T-helper 2 cell (primary cell): ENCODE results near the gene SIGLEC8.

Experiments used
- DNase-seq, 5 experiments: peaks; one replicate each; pipeline versions ENCODE4 v3.0.0 to v3.0.0-alpha.2; 2012 to 2022
- total RNA-seq, 2 donors: gene quantifications; one replicate each; lab custom pipeline; 2026; lab: John Stamatoyannopoulos, UW

The SIGLEC8 gene
- 0 reads per million in 2 donors for total RNA-seq

GRCh38 chr19:51458051-51458645 lies at the start of gene SIGLEC8:
Gene SIGLEC8, minus strand, starts transcription at chr19:51458454. Its CDS starts 67 bp downstream, at chr19:51458387.
- DNase-seq, result no peak

- no peak for DNase-seq
These were observed 49.4 kb upstream of the SIGLEC8 start for GRCh38 chr19:51507640-51508058.

- DNase-seq, result no peak
These were observed 48.9 kb upstream of the SIGLEC8 start for GRCh38 chr19:51507192-51507591.

GRCh38 chr19:51505904-51506303 lies 47.6 kb upstream of the SIGLEC8 start:
- no peak for DNase-seq

- no peak for DNase-seq
These were observed 45.6 kb upstream of the SIGLEC8 start for GRCh38 chr19:51503896-51504295.

- no peak for DNase-seq
These were observed 45.1 kb upstream of the SIGLEC8 start for GRCh38 chr19:51503286-51503817.

GRCh38 chr19:51501594-51502263 lies 43.5 kb upstream of the SIGLEC8 start, which contains the start of gene SIGLEC12:
Gene SIGLEC12, minus strand, starts transcription at chr19:51501800. Its CDS starts 67 bp downstream, at chr19:51501733.
- DNase-seq, result peak in 1 of 5 experiments; percentile 60

- peak in 1 of 5 experiments; percentile 13 for DNase-seq
These were observed 42.7 kb upstream of the SIGLEC8 start for GRCh38 chr19:51500931-51501330.

- no peak for DNase-seq
These were observed 39.4 kb upstream of the SIGLEC8 start for GRCh38 chr19:51497666-51498065.

- DNase-seq, result no peak
These were observed 35.5 kb upstream of the SIGLEC8 start for GRCh38 chr19:51493776-51494175.

GRCh38 chr19:51491586-51491985 lies 33.3 kb upstream of the SIGLEC8 start:
- DNase-seq, result no peak

GRCh38 chr19:51490676-51491075 lies 32.4 kb upstream of the SIGLEC8 start:
- no peak for DNase-seq

- no peak for DNase-seq
These were observed 30.9 kb upstream of the SIGLEC8 start for GRCh38 chr19:51489113-51489512.

- DNase-seq, result no peak
These were observed 30.2 kb upstream of the SIGLEC8 start for GRCh38 chr19:51488491-51488890.

GRCh38 chr19:51485960-51486660 lies 27.9 kb upstream of the SIGLEC8 start:
- no peak for DNase-seq

- DNase-seq, result no peak
These were observed 22.3 kb upstream of the SIGLEC8 start for GRCh38 chr19:51480590-51480989.

- DNase-seq, result peak in 1 of 5 experiments; percentile 16
These were observed 21.5 kb upstream of the SIGLEC8 start for GRCh38 chr19:51479531-51480331.

GRCh38 chr19:51478381-51479234 lies 20.4 kb upstream of the SIGLEC8 start, which contains the start of gene CEACAM18:
Gene CEACAM18, plus strand, starts transcription at chr19:51478539.
- no peak for DNase-seq

GRCh38 chr19:51477344-51477743 lies 19.1 kb upstream of the SIGLEC8 start:
- DNase-seq, result no peak

GRCh38 chr19:51476164-51476563 lies 17.9 kb upstream of the SIGLEC8 start:
- no peak for DNase-seq

GRCh38 chr19:51473009-51473707 lies 14.9 kb upstream of the SIGLEC8 start:
- peak; percentile 40 to 79 (median 62) for DNase-seq
